HL-60 (cell line): ENCODE measurements around the gene GAPT.

Experiments used
- DNase-seq, 2 experiments: peaks; one replicate each; pipeline ENCODE4 v3.0.0-alpha.2; 2010 to 2020; ENCODE audit warnings: low read depth in 1 of 2, low spot score in 1 of 2
- H3K27ac ChIP-seq: fragments of 250-450 bp; sonication (Bioruptor Pico); replicated peaks from 2 replicates; pipeline ENCODE4 v1.5.1; 2020; ENCODE audit warnings: mild to moderate bottlenecking, moderate library complexity
- H3K27me3 ChIP-seq: fragments of 250-450 bp; sonication (Bioruptor Pico); 2 replicates; pipeline ENCODE4 v1.5.1; 2021; ENCODE audit warnings: mild to moderate bottlenecking, moderate library complexity; ENCODE audit not compliant: insufficient read depth, poor library complexity, severe bottlenecking
- H3K4me3 ChIP-seq: replicated peaks from 2 replicates; pipeline ENCODE4 v1.5.1; 2011; ENCODE audit warnings: mild to moderate bottlenecking, control low read depth, low read length; ENCODE audit not compliant: insufficient read depth
- GABPA ChIP-seq: IDR thresholded peaks from 2 replicates; pipeline ENCODE4 v1.6.1; 2012; ENCODE audit warnings: low read depth
- POLR2AphosphoS5 ChIP-seq: IDR thresholded peaks from 2 replicates; pipeline ENCODE4 v1.6.1; 2012; ENCODE audit warnings: low read depth
- SPI1 ChIP-seq: IDR thresholded peaks from 2 replicates; pipeline ENCODE4 v1.6.1; 2012; ENCODE audit warnings: low read depth, mild to moderate bottlenecking, borderline replicate concordance
- TF ChIP-seq, protein P1 (sequence below): IDR thresholded peaks from one replicate; pipeline ENCODE4 v1.5.1; 2011; ENCODE audit warnings: low read length, control low read depth, inconsistent platforms; ENCODE audit not compliant: insufficient read depth
- TF ChIP-seq, protein P2 (sequence below): IDR thresholded peaks from 2 replicates; pipeline ENCODE4 v1.6.1; 2012; ENCODE audit warnings: low read depth; ENCODE audit not compliant: insufficient replicate concordance

GAPT gene

DNA sequence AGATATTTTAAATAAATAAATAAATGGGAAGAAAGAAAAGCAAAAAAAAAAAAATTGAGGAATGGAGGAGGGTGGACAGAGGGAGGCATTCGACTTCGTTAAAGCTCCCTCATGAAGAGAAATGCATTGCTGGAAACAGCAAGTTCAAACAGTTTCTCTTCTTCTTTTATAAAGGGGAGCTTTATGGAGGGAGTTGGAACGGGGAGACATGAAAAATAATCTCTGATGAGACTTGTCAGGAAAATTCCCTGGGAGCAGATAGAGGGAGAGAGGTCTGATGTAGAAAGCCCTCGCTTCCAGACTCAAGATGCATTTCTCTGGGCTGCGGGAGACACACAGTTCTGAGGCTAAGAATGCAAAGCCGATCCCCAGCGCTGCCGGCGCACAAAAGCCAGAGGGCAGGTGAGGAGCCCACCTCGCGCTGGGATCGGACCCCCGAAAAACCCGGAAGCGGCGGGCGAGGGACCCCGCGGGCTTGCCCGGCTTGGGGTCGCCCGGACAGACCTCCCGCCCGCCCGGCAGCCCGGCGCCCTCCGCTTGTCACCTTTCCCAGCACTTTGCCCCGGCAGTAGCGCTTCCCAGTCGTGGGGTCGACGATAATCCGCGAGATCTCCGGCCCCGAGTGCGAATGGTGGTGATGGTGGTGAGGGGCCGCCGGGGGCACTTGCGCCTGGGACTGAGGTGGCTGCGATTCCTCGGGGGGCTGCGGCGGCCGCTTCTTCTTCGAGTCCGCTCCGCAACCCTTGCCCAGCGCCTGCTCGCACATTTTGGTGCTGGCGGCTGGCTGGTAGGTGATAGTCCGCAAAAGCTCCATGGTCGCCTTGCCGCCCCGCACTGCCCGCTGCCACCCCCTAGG is 31.9 kb upstream of the GAPT start:
- Histone ChIP-seq H3K27me3 (no peaks in the 10 kb centered on the region), H3K4me3 (peak overlapping the region; percentile 48), H3K27ac (no peak overlapping the region)
- TF ChIP-seq GABPA, result no peak
- TF ChIP-seq, protein P1, sequence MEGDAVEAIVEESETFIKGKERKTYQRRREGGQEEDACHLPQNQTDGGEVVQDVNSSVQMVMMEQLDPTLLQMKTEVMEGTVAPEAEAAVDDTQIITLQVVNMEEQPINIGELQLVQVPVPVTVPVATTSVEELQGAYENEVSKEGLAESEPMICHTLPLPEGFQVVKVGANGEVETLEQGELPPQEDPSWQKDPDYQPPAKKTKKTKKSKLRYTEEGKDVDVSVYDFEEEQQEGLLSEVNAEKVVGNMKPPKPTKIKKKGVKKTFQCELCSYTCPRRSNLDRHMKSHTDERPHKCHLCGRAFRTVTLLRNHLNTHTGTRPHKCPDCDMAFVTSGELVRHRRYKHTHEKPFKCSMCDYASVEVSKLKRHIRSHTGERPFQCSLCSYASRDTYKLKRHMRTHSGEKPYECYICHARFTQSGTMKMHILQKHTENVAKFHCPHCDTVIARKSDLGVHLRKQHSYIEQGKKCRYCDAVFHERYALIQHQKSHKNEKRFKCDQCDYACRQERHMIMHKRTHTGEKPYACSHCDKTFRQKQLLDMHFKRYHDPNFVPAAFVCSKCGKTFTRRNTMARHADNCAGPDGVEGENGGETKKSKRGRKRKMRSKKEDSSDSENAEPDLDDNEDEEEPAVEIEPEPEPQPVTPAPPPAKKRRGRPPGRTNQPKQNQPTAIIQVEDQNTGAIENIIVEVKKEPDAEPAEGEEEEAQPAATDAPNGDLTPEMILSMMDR, result no peak
- TF ChIP-seq, protein P2, sequence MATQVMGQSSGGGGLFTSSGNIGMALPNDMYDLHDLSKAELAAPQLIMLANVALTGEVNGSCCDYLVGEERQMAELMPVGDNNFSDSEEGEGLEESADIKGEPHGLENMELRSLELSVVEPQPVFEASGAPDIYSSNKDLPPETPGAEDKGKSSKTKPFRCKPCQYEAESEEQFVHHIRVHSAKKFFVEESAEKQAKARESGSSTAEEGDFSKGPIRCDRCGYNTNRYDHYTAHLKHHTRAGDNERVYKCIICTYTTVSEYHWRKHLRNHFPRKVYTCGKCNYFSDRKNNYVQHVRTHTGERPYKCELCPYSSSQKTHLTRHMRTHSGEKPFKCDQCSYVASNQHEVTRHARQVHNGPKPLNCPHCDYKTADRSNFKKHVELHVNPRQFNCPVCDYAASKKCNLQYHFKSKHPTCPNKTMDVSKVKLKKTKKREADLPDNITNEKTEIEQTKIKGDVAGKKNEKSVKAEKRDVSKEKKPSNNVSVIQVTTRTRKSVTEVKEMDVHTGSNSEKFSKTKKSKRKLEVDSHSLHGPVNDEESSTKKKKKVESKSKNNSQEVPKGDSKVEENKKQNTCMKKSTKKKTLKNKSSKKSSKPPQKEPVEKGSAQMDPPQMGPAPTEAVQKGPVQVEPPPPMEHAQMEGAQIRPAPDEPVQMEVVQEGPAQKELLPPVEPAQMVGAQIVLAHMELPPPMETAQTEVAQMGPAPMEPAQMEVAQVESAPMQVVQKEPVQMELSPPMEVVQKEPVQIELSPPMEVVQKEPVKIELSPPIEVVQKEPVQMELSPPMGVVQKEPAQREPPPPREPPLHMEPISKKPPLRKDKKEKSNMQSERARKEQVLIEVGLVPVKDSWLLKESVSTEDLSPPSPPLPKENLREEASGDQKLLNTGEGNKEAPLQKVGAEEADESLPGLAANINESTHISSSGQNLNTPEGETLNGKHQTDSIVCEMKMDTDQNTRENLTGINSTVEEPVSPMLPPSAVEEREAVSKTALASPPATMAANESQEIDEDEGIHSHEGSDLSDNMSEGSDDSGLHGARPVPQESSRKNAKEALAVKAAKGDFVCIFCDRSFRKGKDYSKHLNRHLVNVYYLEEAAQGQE, result no peak
- TF ChIP-seq SPI1, result no peak
- TF ChIP-seq POLR2AphosphoS5, result no peak
- DNase-seq, result no peak

DNA sequence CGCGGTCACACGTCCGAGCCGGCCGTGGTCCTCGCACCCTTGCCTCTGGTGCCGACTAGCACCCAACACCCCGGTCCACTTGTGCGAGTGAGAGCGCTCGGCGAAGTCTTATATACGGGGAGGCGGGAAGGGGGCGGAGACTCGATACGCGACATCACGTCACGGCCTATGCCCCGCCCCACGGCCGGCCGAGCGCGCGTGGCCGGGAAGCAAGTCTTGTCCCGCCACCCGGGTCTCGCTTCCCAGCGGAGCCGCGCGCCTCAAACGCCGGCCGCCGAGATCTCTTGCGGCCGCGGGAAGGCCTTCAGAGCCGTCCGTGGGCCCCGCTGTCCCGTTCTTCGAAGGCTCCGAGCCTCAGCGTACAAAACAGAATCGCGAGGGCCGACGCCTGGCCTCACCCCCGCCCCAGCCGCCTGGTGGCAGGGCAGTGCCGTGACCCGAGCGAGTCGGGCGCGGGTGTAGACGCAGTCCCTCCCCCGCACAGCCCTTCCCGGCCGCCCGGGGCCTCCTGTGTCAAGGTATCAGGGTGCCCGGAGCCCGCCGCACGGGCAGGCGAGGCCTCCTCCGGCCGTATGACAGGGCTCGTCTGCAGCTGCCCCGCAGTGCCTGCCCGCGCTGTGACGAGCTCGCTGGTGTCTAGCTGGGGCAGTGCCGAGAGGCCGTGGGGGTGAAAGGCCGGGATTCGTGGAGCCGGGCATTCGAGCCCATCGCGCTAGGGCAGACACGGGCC is 31.1 kb upstream of the GAPT start, which contains the start of gene PLK2:
TSS of gene PLK2 (minus strand) at position 85 of the 730 bp plus-strand sequence. CDS start 127 bp downstream, outside the sequence.
- peak; percentile 49 to 53 for DNase-seq
- Histone ChIP-seq H3K4me3 (peak within 1 kb of the TSS; percentile 48), H3K27ac (peak within 1 kb of the TSS; percentile 49), H3K27me3 (no peaks in the 10 kb centered on the region)
- TF ChIP-seq POLR2AphosphoS5 (no peak), SPI1 (no peak), GABPA (no peak)
- TF ChIP-seq, protein P2, result no peak
- TF ChIP-seq, protein P1, result no peak

DNA sequence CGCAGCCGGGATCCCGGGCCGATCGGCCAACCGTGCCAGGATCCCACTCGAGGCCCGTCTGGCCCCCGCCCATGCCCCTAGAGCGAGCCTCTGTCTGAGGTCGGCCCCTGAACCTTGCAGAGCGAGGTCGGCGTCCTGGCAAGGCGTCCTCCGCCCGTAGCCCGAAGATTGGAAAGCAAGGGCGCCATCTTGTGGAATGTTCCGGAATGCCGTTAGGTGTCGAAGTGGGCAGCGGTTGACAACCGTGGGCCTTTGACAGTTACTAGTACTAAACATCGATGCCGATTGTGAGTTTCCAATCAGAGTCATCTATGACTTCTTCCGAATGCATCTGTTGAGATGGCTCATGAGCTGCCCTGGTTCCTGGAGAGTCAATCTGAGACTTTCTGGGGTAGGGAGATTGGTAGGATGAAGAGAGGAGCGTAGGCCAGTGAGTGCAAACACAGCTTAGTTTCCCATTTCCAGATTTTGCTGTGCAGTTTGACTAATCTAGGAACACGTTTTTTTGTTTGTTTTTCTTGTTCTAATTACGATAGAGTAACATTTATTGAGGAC is 30.4 kb upstream of the GAPT start:
- Histone ChIP-seq H3K27me3 (no peaks in the 10 kb centered on the region), H3K27ac (peak overlapping the region; percentile 49), H3K4me3 (peak overlapping the region; percentile 48)
- no peak for TF ChIP-seq GABPA
- TF ChIP-seq, protein P1, result peak; percentile 17
- DNase-seq, result peak in 1 of 2 experiments; percentile 72
